ENCODE data around the gene GPRIN1. TPM values are rescaled to one million over a fixed set of nuclear protein-coding genes. Genes with fewer than 3 reads are reported as not detected.

The GPRIN1 gene
- total RNA-seq, 1 experiment from 2014 or later, result 16.7 TPM

DNA sequence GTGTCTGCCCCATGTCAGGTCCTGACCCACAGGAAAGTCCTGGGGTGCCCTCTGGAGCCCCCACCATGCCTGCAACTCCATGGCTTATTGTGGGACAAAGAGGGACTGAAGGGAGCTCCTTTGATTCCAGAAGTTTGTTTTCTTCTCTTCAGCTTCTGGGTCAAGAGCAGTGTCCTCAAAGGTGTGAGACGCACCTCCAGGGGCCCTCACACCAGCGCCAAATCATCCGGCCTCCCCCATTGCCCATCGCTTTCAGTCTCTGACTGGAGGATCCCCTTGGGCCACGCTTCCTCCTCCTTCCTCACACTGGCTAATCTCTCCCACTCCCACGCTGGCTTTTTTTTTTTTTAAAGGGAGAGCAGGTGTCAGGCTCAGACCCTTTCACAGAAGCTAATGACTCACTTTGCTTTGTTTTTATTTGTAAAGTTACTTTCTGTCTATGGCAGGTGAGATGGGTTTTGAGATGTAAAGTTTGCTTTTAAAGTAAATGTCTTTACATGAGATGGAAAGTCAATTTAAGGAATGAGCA lies 44.1 kb downstream of the GPRIN1 start:
- H3K36me3 ChIP-seq (ENCODE audit: insufficient read depth, low read length, poor library complexity, severe bottlenecking), result no peaks in the 10 kb centered on the region
- no TSS peak for BruUV-seq (replicated peaks)
- H3K4me1 ChIP-seq (ENCODE audit: insufficient read depth, low read length, poor library complexity, severe bottlenecking), result no peaks in the 10 kb centered on the region
- ChIA-PET CTCF (no interaction called here), POLR2A (ENCODE audit: low non-redundant PET) (no interaction called here)
- H3K27me3 ChIP-seq (replicated peaks; ENCODE audit: insufficient read depth, low read depth, low read length, poor library complexity), result no peaks in the 10 kb centered on the region
- H3K9me3 ChIP-seq (ENCODE audit: low read depth, low read length, poor library complexity, severe bottlenecking), result no peaks in the 10 kb centered on the region
- no peak for DNase-seq (ENCODE audit: low spot score)
- no peak overlapping the region for H3K27ac ChIP-seq (ENCODE audit: low read depth, low read length, poor library complexity, severe bottlenecking)
- no peak for TF ChIP-seq EZH2 (IDR thresholded peaks at IDR 0.05; ENCODE audit: borderline replicate concordance, low read depth, low read length, poor library complexity, severe bottlenecking)
- no peak for TF ChIP-seq CTCF (conservative IDR thresholded peaks at IDR 0.05; ENCODE audit: low read depth, low read length)
- no peak overlapping the region for H3K4me3 ChIP-seq (ENCODE audit: low read depth, low read length, poor library complexity, severe bottlenecking)
- intact Hi-C loops (cut with micrococcal nuclease; ENCODE audit: unreplicated experiment), result no loop called here

GRCh38 chr5:176564002-176564401 lies 46.0 kb downstream of the GPRIN1 start:
- intact Hi-C loops (cut with micrococcal nuclease; ENCODE audit: unreplicated experiment), result no loop called here

GRCh38 chr5:176562189-176562588 lies 47.8 kb downstream of the GPRIN1 start:
- no TSS peak for BruUV-seq (replicated peaks)
- ChIA-PET POLR2A (ENCODE audit: low non-redundant PET) (no interaction called here), CTCF (no interaction called here)
- H3K4me1 ChIP-seq (ENCODE audit: insufficient read depth, low read length, poor library complexity, severe bottlenecking), result no peaks in the 10 kb centered on the region
- intact Hi-C loops (cut with micrococcal nuclease; ENCODE audit: unreplicated experiment), result no loop called here
- H3K9me3 ChIP-seq (ENCODE audit: low read depth, low read length, poor library complexity, severe bottlenecking), result no peaks in the 10 kb centered on the region
- no peak overlapping the region for H3K27ac ChIP-seq (ENCODE audit: low read depth, low read length, poor library complexity, severe bottlenecking)
- no peaks in the 10 kb centered on the region for H3K36me3 ChIP-seq (ENCODE audit: insufficient read depth, low read length, poor library complexity, severe bottlenecking)
- no peaks in the 10 kb centered on the region for H3K27me3 ChIP-seq (replicated peaks; ENCODE audit: insufficient read depth, low read depth, low read length, poor library complexity)
- TF ChIP-seq EZH2 (IDR thresholded peaks at IDR 0.05; ENCODE audit: borderline replicate concordance, low read depth, low read length, poor library complexity, severe bottlenecking), result no peak
- no peak for TF ChIP-seq CTCF (conservative IDR thresholded peaks at IDR 0.05; ENCODE audit: low read depth, low read length)
- DNase-seq (ENCODE audit: low spot score), result no peak
- H3K4me3 ChIP-seq (ENCODE audit: low read depth, low read length, poor library complexity, severe bottlenecking), result no peak overlapping the region

More at GRCh38 chr5:176564002-176564401, 46.0 kb downstream of the GPRIN1 start:
- ChIA-PET POLR2A (ENCODE audit: low non-redundant PET) (no interaction called here), CTCF (no interaction called here)
- no peak overlapping the region for H3K27ac ChIP-seq (ENCODE audit: low read depth, low read length, poor library complexity, severe bottlenecking)
- no peaks in the 10 kb centered on the region for H3K36me3 ChIP-seq (ENCODE audit: insufficient read depth, low read length, poor library complexity, severe bottlenecking)
- BruUV-seq (replicated peaks), result no TSS peak
- H3K27me3 ChIP-seq (replicated peaks; ENCODE audit: insufficient read depth, low read depth, low read length, poor library complexity), result no peaks in the 10 kb centered on the region
- no peak overlapping the region for H3K4me3 ChIP-seq (ENCODE audit: low read depth, low read length, poor library complexity, severe bottlenecking)
- TF ChIP-seq EZH2 (IDR thresholded peaks at IDR 0.05; ENCODE audit: borderline replicate concordance, low read depth, low read length, poor library complexity, severe bottlenecking) (no peak), CTCF (conservative IDR thresholded peaks at IDR 0.05; ENCODE audit: low read depth, low read length) (no peak)
- no peak for DNase-seq (ENCODE audit: low spot score)
- H3K9me3 ChIP-seq (ENCODE audit: low read depth, low read length, poor library complexity, severe bottlenecking), result no peaks in the 10 kb centered on the region
- H3K4me1 ChIP-seq (ENCODE audit: insufficient read depth, low read length, poor library complexity, severe bottlenecking), result no peaks in the 10 kb centered on the region

Data from A673 (cell line).